Smooth muscle cell (in vitro differentiated cells): ENCODE data around the gene MRPL41. TPM values are rescaled to one million over a fixed set of nuclear protein-coding genes. Genes with fewer than 3 reads are reported as not detected.

ENCODE experiments used
- DNase-seq: peaks from one replicate; lab custom pipeline; 2025; ENCODE audit not compliant: unreplicated experiment; lab: John Stamatoyannopoulos, UW
- H2AFZ ChIP-seq: fragments of 200-600 bp; sonication (generic); 2 replicates; pipeline ENCODE4 v1.6.0; 2016; ENCODE audit warnings: antibody characterized with exemption, low read depth, mild to moderate bottlenecking
- H3F3A ChIP-seq: fragments of 200-600 bp; sonication (generic); 2 replicates; pipeline ENCODE4 v1.6.0; 2017; ENCODE audit warnings: antibody characterized with exemption, low read depth
- H3K27ac ChIP-seq: fragments of 200-600 bp; sonication (generic); 2 replicates; pipeline ENCODE4 v1.5.1; 2016; ENCODE audit warnings: low read depth, mild to moderate bottlenecking
- H3K27me3 ChIP-seq: fragments of 200-600 bp; sonication (generic); 2 replicates; pipeline ENCODE4 v1.6.1; 2016; ENCODE audit warnings: low read depth, mild to moderate bottlenecking
- H3K36me3 ChIP-seq: fragments of 200-600 bp; sonication (generic); 2 replicates; pipeline ENCODE4 v1.5.1; 2016; ENCODE audit warnings: low read depth
- H3K4me1 ChIP-seq: fragments of 200-600 bp; sonication (generic); 2 replicates; pipeline ENCODE4 v1.5.1; 2016; ENCODE audit warnings: low read depth
- H3K4me2 ChIP-seq: fragments of 200-600 bp; sonication (generic); 2 replicates; pipeline ENCODE4 v1.6.0; 2016; ENCODE audit warnings: mild to moderate bottlenecking
- H3K4me3 ChIP-seq: fragments of 200-600 bp; sonication (generic); 2 replicates; pipeline ENCODE4 v1.5.1; 2016; ENCODE audit warnings: mild to moderate bottlenecking
- H3K79me2 ChIP-seq: fragments of 200-600 bp; sonication (generic); 2 replicates; pipeline ENCODE4 v1.6.0; 2016; ENCODE audit warnings: low read depth, mild to moderate bottlenecking
- H3K9ac ChIP-seq: fragments of 200-600 bp; sonication (generic); 2 replicates; pipeline ENCODE4 v1.6.0; 2016; ENCODE audit warnings: low read depth
- H3K9me3 ChIP-seq: fragments of 200-600 bp; sonication (generic); replicated peaks from 2 replicates; pipeline ENCODE4 v1.5.1; 2016; ENCODE audit warnings: low read depth
- H4K20me1 ChIP-seq: fragments of 200-600 bp; sonication (generic); 2 replicates; pipeline ENCODE4 v1.6.0; 2016; ENCODE audit warnings: low read depth
- WGBS: methylation state at CpG from one replicate; pipeline ENCODE4 v1.1.7; 2016; ENCODE audit warnings: low lambda C conversion rate; 5-methylcytosine and 5-hydroxymethylcytosine counted together
- polyA plus RNA-seq: library from polyadenylated mRNA; unstranded; fragments of >200 nt; fragmentation: Nextera tagmentation; extraction: Ambion mirVana; gene quantifications from 2 replicates; pipeline ENCODE4 v1.2.1, GENCODE V29; 2016
- total RNA-seq: library from RNA; depleted of rRNA; stranded (reverse); fragments of >200 nt; gene quantifications from 2 replicates; pipeline ENCODE4 v1.2.3, GENCODE V29; 2014
- TF ChIP-seq, protein P1 (sequence below): fragments of 200-600 bp; sonication (generic); IDR thresholded peaks from 2 replicates; pipeline ENCODE4 v1.5.1; 2017; ENCODE audit warnings: borderline replicate concordance, mild to moderate bottlenecking, antibody characterized with exemption; ENCODE audit not compliant: insufficient read depth, poor library complexity, severe bottlenecking

Gene MRPL41
- total and polyA plus RNA-seq, 2 experiments from 2014 or later = 33.5 to 85.7 TPM

DNA sequence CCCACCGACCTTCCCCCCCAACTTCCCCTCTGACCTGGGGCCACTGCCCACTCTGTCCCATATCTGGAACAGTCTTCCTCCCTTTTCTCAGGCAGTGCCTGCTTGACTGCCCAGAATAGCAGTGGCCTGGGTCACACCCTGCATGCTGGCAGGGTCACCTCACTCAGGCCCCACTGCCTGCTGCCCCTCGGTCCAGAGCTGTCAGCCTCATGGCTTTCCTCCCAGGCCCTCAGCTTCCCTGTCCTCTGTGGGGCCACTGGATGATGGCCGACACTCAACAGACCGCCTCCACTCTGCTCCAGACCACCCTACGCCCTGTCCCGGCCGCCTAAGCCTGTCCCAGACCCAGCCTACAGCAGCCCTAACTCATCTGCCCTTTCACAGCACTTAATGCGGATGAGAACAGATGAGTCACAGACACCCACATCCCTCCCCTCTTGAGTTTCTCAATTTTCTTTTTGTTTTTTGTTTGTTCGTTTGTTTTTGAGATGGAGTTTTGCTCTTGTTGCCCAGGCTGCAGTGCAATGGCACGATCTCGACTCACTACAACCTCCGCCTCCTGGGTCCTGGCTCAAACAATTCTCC lies 7.4 kb upstream of the MRPL41 start:
- Histone ChIP-seq H3K79me2 (no peaks in the 10 kb centered on the region), H3K27me3 (no peaks in the 10 kb centered on the region), H3K9me3 (no peaks in the 10 kb centered on the region), H3K9ac (peak overlapping the region; percentile 67), H3K4me1 (peaks cover 3% of the 10 kb centered on the region), H3K4me3 (no peak overlapping the region), H3K27ac (peak overlapping the region; percentile 96), H3K36me3 (no peaks in the 10 kb centered on the region), H3F3A (no peaks in the 10 kb centered on the region), H3K4me2 (peak overlapping the region; percentile 45), H4K20me1 (no peaks in the 10 kb centered on the region), H2AFZ (no peak overlapping the region)
- WGBS = 53% methylated on average over 12 of the region's 12 CpGs
- DNase-seq = no peak
- TF ChIP-seq, protein P1, sequence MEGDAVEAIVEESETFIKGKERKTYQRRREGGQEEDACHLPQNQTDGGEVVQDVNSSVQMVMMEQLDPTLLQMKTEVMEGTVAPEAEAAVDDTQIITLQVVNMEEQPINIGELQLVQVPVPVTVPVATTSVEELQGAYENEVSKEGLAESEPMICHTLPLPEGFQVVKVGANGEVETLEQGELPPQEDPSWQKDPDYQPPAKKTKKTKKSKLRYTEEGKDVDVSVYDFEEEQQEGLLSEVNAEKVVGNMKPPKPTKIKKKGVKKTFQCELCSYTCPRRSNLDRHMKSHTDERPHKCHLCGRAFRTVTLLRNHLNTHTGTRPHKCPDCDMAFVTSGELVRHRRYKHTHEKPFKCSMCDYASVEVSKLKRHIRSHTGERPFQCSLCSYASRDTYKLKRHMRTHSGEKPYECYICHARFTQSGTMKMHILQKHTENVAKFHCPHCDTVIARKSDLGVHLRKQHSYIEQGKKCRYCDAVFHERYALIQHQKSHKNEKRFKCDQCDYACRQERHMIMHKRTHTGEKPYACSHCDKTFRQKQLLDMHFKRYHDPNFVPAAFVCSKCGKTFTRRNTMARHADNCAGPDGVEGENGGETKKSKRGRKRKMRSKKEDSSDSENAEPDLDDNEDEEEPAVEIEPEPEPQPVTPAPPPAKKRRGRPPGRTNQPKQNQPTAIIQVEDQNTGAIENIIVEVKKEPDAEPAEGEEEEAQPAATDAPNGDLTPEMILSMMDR = no peak

DNA sequence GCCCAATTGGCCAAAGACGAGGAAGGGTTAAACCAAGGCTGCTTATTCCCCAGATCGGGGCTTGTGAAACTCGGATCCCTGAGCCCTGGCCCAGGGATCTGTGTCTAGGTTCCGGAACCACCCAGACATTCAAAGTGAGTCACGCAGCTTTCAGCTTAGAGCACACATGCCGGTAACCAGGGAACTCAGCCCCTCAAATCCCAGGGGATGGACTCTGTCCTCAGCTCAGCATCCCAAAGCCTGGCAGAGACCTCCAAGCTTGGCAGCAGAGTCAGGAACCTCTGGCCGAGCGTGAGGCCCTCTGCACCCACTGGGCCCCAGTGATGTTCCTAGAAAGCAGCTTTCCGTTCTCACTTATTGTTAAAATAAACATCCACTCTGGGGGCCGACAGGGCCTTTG lies 6.6 kb upstream of the MRPL41 start:
- Histone ChIP-seq H2AFZ (no peak overlapping the region), H3K9ac (peak overlapping the region; percentile 67), H3K9me3 (no peaks in the 10 kb centered on the region), H3K27ac (peak overlapping the region; percentile 96), H3K4me1 (peaks cover 4% of the 10 kb centered on the region), H4K20me1 (no peaks in the 10 kb centered on the region), H3K36me3 (no peaks in the 10 kb centered on the region), H3K79me2 (no peaks in the 10 kb centered on the region), H3K27me3 (no peaks in the 10 kb centered on the region), H3F3A (peaks cover 4% of the 10 kb centered on the region), H3K4me3 (no peak overlapping the region), H3K4me2 (peak overlapping the region; percentile 45)
- TF ChIP-seq, protein P1 = no peak
- no peak for DNase-seq
- 33% methylated on average over 10 of the region's 10 CpGs for WGBS

DNA sequence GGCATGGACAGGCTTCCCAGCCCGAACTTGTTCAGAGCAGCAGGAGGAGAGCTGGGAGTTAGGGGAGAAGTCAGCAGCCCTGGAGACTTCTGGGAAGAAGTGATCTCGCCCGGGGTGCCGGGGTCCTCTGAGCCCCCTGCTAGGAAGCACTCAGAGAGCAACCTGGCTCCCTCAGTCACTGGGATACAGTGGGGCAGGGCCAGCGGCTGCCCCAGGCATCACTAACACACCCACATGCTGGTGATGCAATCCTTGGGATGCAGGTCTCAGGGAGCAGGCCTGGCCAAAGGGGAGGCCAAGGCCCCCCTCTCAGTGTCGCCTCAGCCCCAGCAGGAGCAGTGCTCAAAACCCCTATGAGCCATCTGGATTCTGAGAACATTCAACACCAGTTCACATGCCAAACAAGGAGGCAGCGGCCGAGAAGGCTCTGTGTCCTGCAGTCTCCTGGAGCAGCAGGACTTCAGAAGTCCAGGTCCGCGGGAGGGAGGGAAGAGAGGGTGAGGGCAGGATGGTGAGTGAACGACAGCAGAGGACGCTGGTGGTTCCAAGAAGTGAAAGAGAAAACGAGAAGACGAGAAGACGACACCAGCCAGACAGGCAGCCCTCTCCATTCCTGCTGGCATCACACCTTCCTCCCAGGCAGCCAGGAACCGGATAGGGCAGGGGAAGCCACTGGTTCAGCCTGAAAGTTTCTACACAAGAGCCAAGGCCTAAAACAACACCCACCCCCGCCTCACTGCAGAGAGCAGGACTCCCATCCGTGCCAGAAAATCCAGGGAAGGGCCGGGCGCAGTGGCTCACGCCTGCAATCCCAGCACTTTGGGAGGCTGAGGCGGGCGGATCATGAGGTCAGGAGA lies 3.8 kb upstream of the MRPL41 start:
- no peak for DNase-seq
- 91% methylated on average over 23 of the region's 23 CpGs for WGBS
- Histone ChIP-seq H3K36me3 (no peaks in the 10 kb centered on the region), H2AFZ (no peak overlapping the region), H3K4me1 (peaks cover 6% of the 10 kb centered on the region), H3K4me3 (no peak overlapping the region), H3K9me3 (no peaks in the 10 kb centered on the region), H3F3A (peaks cover 11% of the 10 kb centered on the region), H3K79me2 (no peaks in the 10 kb centered on the region), H3K27ac (no peak overlapping the region), H4K20me1 (no peaks in the 10 kb centered on the region), H3K27me3 (no peaks in the 10 kb centered on the region), H3K4me2 (no peak overlapping the region), H3K9ac (no peak overlapping the region)
- TF ChIP-seq, protein P1 = no peak
